H1 (cell line): ENCODE results near the gene KCNA5. TPM values are rescaled to one million over a fixed set of nuclear protein-coding genes. Genes with fewer than 3 reads are reported as not detected.

Experiments
- CTCF ChIA-PET: fragments of 300-600 bp; sonication (Branson Sonifier 250); formaldehyde crosslinking; loops from one replicate; lab custom pipeline; 2021; ENCODE audit not compliant: partially characterized antibody; lab: Charles Lee
- POLR2A ChIA-PET: fragments of 300-600 bp; sonication (Branson Sonifier 250); formaldehyde crosslinking; loops from one replicate; lab custom pipeline; 2021; ENCODE audit warnings: inconsistent platforms; ENCODE audit not compliant: partially characterized antibody; lab: Charles Lee
- DNase-seq, 2 experiments: peaks; one replicate each; pipeline versions ENCODE4 v3.0.0 to v3.0.0-alpha.2; 2010 to 2022; ENCODE audit warnings: low spot score in 2 of 2, low read depth in 1 of 2, mixed read lengths in 1 of 2
- FAIRE-seq: peaks from 2 replicates; lab custom pipeline; 2011; peaks lifted over from hg19 to GRCh38; lab: Jason Lieb, UNC
- H2AFZ ChIP-seq: 2 replicates; pipeline ENCODE4 v1.8.1; 2012; ENCODE audit warnings: low read length, inconsistent platforms
- H2AK5ac ChIP-seq: 2 replicates; pipeline ENCODE4 v1.6.1; 2013; ENCODE audit warnings: low read depth, low read length
- H2BK120ac ChIP-seq: replicated peaks from 2 replicates; pipeline ENCODE3; 2013; ENCODE audit warnings: low read depth, low read length, inconsistent platforms
- H2BK12ac ChIP-seq: 2 replicates; pipeline ENCODE4 v1.6.1; 2013; ENCODE audit warnings: low read depth, low read length
- H2BK15ac ChIP-seq: 2 replicates; pipeline ENCODE4 v1.6.1; 2013; ENCODE audit warnings: low read length
- H2BK20ac ChIP-seq: 2 replicates; pipeline ENCODE4 v1.6.1; 2013; ENCODE audit warnings: low read length
- H2BK5ac ChIP-seq: 2 replicates; pipeline ENCODE4 v1.6.1; 2013; ENCODE audit warnings: low read depth, low read length
- H3K14ac ChIP-seq: 2 replicates; pipeline ENCODE4 v1.6.1; 2013; ENCODE audit warnings: inconsistent platforms; ENCODE audit not compliant: insufficient read length
- H3K18ac ChIP-seq: 2 replicates; pipeline ENCODE4 v1.6.1; 2013; ENCODE audit warnings: low read length; ENCODE audit errors: extremely low read depth
- H3K23ac ChIP-seq: 2 replicates; pipeline ENCODE4 v1.6.1; 2013; ENCODE audit warnings: inconsistent platforms; ENCODE audit not compliant: insufficient read length
- H3K23me2 ChIP-seq: 2 replicates; pipeline ENCODE4 v1.6.1; 2013; ENCODE audit warnings: low read depth, low read length
- H3K27ac ChIP-seq: 2 replicates; pipeline ENCODE4 v1.6.1; 2011; ENCODE audit warnings: low read depth, low read length, inconsistent platforms
- H3K27me3 ChIP-seq, 4 experiments: replicated peaks in 1 of 4; 1 replicate in 1 of 4; 2 replicates in 3 of 4; pipeline versions ENCODE4 v1.6.1 to v1.8.1; 2011 to 2013; ENCODE audit warnings: low read length in 3 of 4, mild to moderate bottlenecking in 3 of 4, inconsistent platforms in 2 of 4, mixed read lengths in 2 of 4, moderate library complexity in 1 of 4; ENCODE audit not compliant: control insufficient read depth in 3 of 4, insufficient read depth in 3 of 4; ENCODE audit errors: extremely low read depth in 1 of 4
- H3K36me3 ChIP-seq, 4 experiments: 2 replicates each; pipeline versions ENCODE4 v1.6.1 to v1.8.1; 2011 to 2013; ENCODE audit warnings: mild to moderate bottlenecking in 4 of 4, low read length in 3 of 4, moderate library complexity in 2 of 4, control low read depth in 1 of 4, inconsistent platforms in 1 of 4; ENCODE audit not compliant: insufficient read depth in 4 of 4, control insufficient read depth in 2 of 4
- H3K4ac ChIP-seq: replicated peaks from 2 replicates; pipeline ENCODE3; 2013; ENCODE audit warnings: low read length, low read depth, mixed read lengths, inconsistent platforms; ENCODE audit not compliant: insufficient read length
- H3K4me1 ChIP-seq, 4 experiments: replicated peaks in 1 of 4; 1 replicate in 1 of 4; 2 replicates in 3 of 4; pipeline versions ENCODE4 v1.6.1 to v1.8.1; 2011 to 2013; ENCODE audit warnings: low read length in 3 of 4, inconsistent platforms in 2 of 4, mixed read lengths in 1 of 4; ENCODE audit not compliant: insufficient read depth in 4 of 4, control insufficient read depth in 3 of 4
- H3K4me2 ChIP-seq, 2 experiments: 2 replicates each; pipeline versions ENCODE4 v1.6.1 to v1.8.1; 2011 to 2013; ENCODE audit warnings: low read depth in 2 of 2, low read length in 2 of 2, control low read depth in 1 of 2, inconsistent platforms in 1 of 2, mild to moderate bottlenecking in 1 of 2; ENCODE audit not compliant: insufficient read depth in 1 of 2
- H3K4me3 ChIP-seq, 4 experiments: fragments of 200-600, 300-600 bp in 1 of 4; sonication (generic), shearing (Covaris generic), sonication (Bioruptor Twin) in 1 of 4; 2 replicates each; pipeline versions ENCODE4 v1.5.1 to v1.8.1; 2011 to 2016; ENCODE audit warnings: low read length in 4 of 4, low read depth in 3 of 4, control low read depth in 2 of 4, inconsistent platforms in 2 of 4, mild to moderate bottlenecking in 2 of 4, mixed read lengths in 1 of 4, moderate library complexity in 1 of 4; ENCODE audit not compliant: insufficient read depth in 2 of 4; ENCODE audit errors: extremely low read depth in 1 of 4
- H3K56ac ChIP-seq: replicated peaks from 2 replicates; pipeline ENCODE3; 2013; ENCODE audit warnings: low read depth, mild to moderate bottlenecking, mixed read lengths, low read length, inconsistent platforms; ENCODE audit not compliant: insufficient read length
- H3K79me1 ChIP-seq: 2 replicates; pipeline ENCODE4 v1.6.1; 2013; ENCODE audit warnings: low read depth, low read length, control low read depth
- H3K79me2 ChIP-seq, 2 experiments: 2 replicates each; pipeline versions ENCODE4 v1.6.1 to v1.8.1; 2012 to 2013; ENCODE audit warnings: low read length in 2 of 2, mild to moderate bottlenecking in 2 of 2, inconsistent platforms in 1 of 2; ENCODE audit not compliant: insufficient read depth in 2 of 2, control insufficient read depth in 1 of 2
- H3K9ac ChIP-seq, 4 experiments: replicated peaks in 1 of 4; 1 replicate in 1 of 4; 2 replicates in 3 of 4; pipeline versions ENCODE4 v1.6.1 to v1.8.1; 2011 to 2013; ENCODE audit warnings: low read depth in 3 of 4, low read length in 3 of 4, control low read depth in 2 of 4, mild to moderate bottlenecking in 2 of 4, moderate library complexity in 2 of 4, inconsistent platforms in 1 of 4; ENCODE audit errors: extremely low read depth in 1 of 4
- H3K9me3 ChIP-seq, 2 experiments: 2 replicates each; pipeline versions ENCODE4 v1.6.1 to v1.8.1; 2012 to 2013; ENCODE audit warnings: mild to moderate bottlenecking in 2 of 2, moderate library complexity in 2 of 2, control low read depth in 1 of 2, inconsistent platforms in 1 of 2, low read depth in 1 of 2, low read length in 1 of 2, mixed read lengths in 1 of 2; ENCODE audit not compliant: insufficient read depth in 2 of 2
- H4K20me1 ChIP-seq, 2 experiments: replicated peaks in 1 of 2; 2 replicates each; pipeline versions ENCODE3 to v1.8.1; 2011 to 2013; ENCODE audit warnings: inconsistent platforms in 2 of 2, low read length in 2 of 2, mild to moderate bottlenecking in 1 of 2; ENCODE audit not compliant: insufficient read depth in 2 of 2, control insufficient read depth in 1 of 2
- H4K5ac ChIP-seq: 2 replicates; pipeline ENCODE4 v1.6.1; 2013; ENCODE audit warnings: low read length, low read depth, mixed read lengths, inconsistent platforms; ENCODE audit not compliant: insufficient read length
- H4K8ac ChIP-seq: 2 replicates; pipeline ENCODE4 v1.8.0; 2013; ENCODE audit warnings: mild to moderate bottlenecking, moderate library complexity, low read length, inconsistent platforms; ENCODE audit not compliant: insufficient read depth; ENCODE audit errors: extremely low read depth
- H4K91ac ChIP-seq: replicated peaks from 2 replicates; pipeline ENCODE3; 2013; ENCODE audit warnings: low read length, mixed read lengths, inconsistent platforms; ENCODE audit not compliant: insufficient read length
- ATF3 ChIP-seq: IDR thresholded peaks from 2 replicates; pipeline ENCODE4 v1.6.1; 2011; ENCODE audit warnings: low read depth, mild to moderate bottlenecking, low read length; ENCODE audit not compliant: insufficient read depth
- BRCA1 ChIP-seq: IDR thresholded peaks from 2 replicates; pipeline ENCODE4 v1.6.1; 2012; ENCODE audit warnings: low read depth, low read length, improper control_type of control experiment
- FOSL1 ChIP-seq: IDR thresholded peaks from 2 replicates; pipeline ENCODE4 v1.6.1; 2011; ENCODE audit warnings: mild to moderate bottlenecking, low read depth, low read length, moderate library complexity; ENCODE audit not compliant: insufficient read depth
- HDAC2 ChIP-seq, 2 experiments: fragments of 300-600 bp in 1 of 2; sonication (generic) in 1 of 2; IDR thresholded peaks; 2 replicates each; pipeline ENCODE4 v1.6.1; 2011 to 2012; ENCODE audit warnings: low read depth in 2 of 2, low read length in 2 of 2, mild to moderate bottlenecking in 2 of 2, moderate library complexity in 2 of 2, borderline replicate concordance in 1 of 2, inconsistent platforms in 1 of 2
- KDM4A ChIP-seq: IDR thresholded peaks from one replicate; pipeline ENCODE4 v1.7.1; 2012; ENCODE audit warnings: low read depth, mild to moderate bottlenecking, moderate library complexity, low read length, inconsistent platforms; ENCODE audit not compliant: severe bottlenecking
- MAX ChIP-seq: IDR thresholded peaks from 2 replicates; pipeline ENCODE4 v1.6.1; 2012; ENCODE audit warnings: inconsistent platforms
- RAD21 ChIP-seq, 2 experiments: IDR thresholded peaks in 1 of 2; conservative IDR thresholded peaks in 1 of 2; 2 replicates each; pipeline ENCODE4 v1.6.1; 2011; ENCODE audit warnings: low read depth in 2 of 2, low read length in 2 of 2, improper control_type of control experiment in 1 of 2, inconsistent platforms in 1 of 2, mild to moderate bottlenecking in 1 of 2, moderate library complexity in 1 of 2
- SIRT6 ChIP-seq: IDR thresholded peaks from one replicate; pipeline ENCODE4 v1.7.1; 2012; ENCODE audit warnings: low read length, inconsistent platforms
- SRF ChIP-seq: IDR thresholded peaks from 2 replicates; pipeline ENCODE4 v1.6.1; 2011; ENCODE audit warnings: mild to moderate bottlenecking, low read depth, low read length, moderate library complexity
- TBP ChIP-seq: IDR thresholded peaks from 2 replicates; pipeline ENCODE4 v1.6.1; 2011; ENCODE audit warnings: low read depth, low read length, improper control_type of control experiment
- WGBS, 2 experiments: shearing (Covaris generic) in 1 of 2; methylation state at CpG; one replicate each; pipeline versions ENCODE4 v1.1.6 to v1.1.7; 2013 to 2015; ENCODE audit warnings: low lambda C conversion rate in 2 of 2, mixed read lengths in 2 of 2, inconsistent platforms in 1 of 2, low coverage in 1 of 2, missing lambda C conversion rate in 1 of 2; ENCODE audit not compliant: insufficient replicate concordance in 2 of 2, insufficient coverage in 1 of 2, insufficient read length in 1 of 2; ENCODE audit errors: extremely low coverage in 1 of 2, missing lambda C conversion rate in 1 of 2; 5-methylcytosine and 5-hydroxymethylcytosine counted together
- polyA plus RNA-seq, 7 experiments: library from polyadenylated mRNA; depleted of rRNA in 3 of 7; stranded (reverse) in 5 of 7; unstranded in 2 of 7; fragments of >200 nt in 5 of 7; fragments of 200-250 nt in 2 of 7; gene quantifications; 1 replicate in 5 of 7; 2 replicates in 1 of 7; 4 replicates in 1 of 7; pipeline versions ENCODE4 v1.2.1 to v1.2.3, GENCODE V29; 2011 to 2013; ENCODE audit warnings: missing spikeins in 2 of 7, mixed read lengths in 2 of 7
- total RNA-seq: library from RNA; stranded (reverse); fragmentation: NEBNext Ultra II Directional; extraction: Animal tissue kit (Norgen Biotek cat#: 25700); gene quantifications from 2 replicates; pipeline ENCODE4 v1.2.1, GENCODE V29; 2021

The KCNA5 gene
- total and polyA plus RNA-seq, 2 of the 8 experiments (the other 6 are each of a cell fraction or from before 2014, with no cell fraction given), result 0.20 to 0.29 TPM

- Histone ChIP-seq H2BK20ac (no peak overlapping the region), H2BK15ac (no peak overlapping the region), H3K36me3 (no peaks in the 10 kb centered on the region), H2BK5ac (no peak overlapping the region), H4K5ac (no peak overlapping the region), H3K4me3 (no peak overlapping the region), H2BK120ac (no peak overlapping the region), H4K20me1 (no peaks in the 10 kb centered on the region), H3K9ac (no peak overlapping the region), H3K4me1 (no peaks in the 10 kb centered on the region), H2AK5ac (no peak overlapping the region), H3K79me1 (no peaks in the 10 kb centered on the region), H3K18ac (no peak overlapping the region), H3K9me3 (no peaks in the 10 kb centered on the region), H2AFZ (no peak overlapping the region), H3K4me2 (no peak overlapping the region), H3K4ac (no peak overlapping the region), H3K14ac (no peak overlapping the region), H2BK12ac (no peak overlapping the region), H3K27ac (no peak overlapping the region), H3K23ac (no peak overlapping the region), H3K79me2 (no peaks in the 10 kb centered on the region), H3K27me3 (no peaks in the 10 kb centered on the region; a peak in 1 of 7 replicates), H4K8ac (peak overlapping the region; percentile 57; the same call in 1 of the 2 replicates), H3K56ac (no peak overlapping the region), H4K91ac (no peak overlapping the region), H3K23me2 (no peaks in the 10 kb centered on the region)
- CTCF ChIA-PET, result interaction anchor here (0.6 to 11.1 kb wide), 5 partner anchors 17 to 836 kb away, joined by 3 to 167 read pairs (median 76); no protein-coding TSS in a partner anchor
- WGBS, 2 experiments, result 90% methylated on average over 16 of the region's 16 CpGs; no CpG with 5 or more reads in 1 of the 2 experiments
- DNase-seq (no peak), FAIRE-seq (no peak)
- TF ChIP-seq SRF (no peak), FOSL1 (no peak), KDM4A (no peak), ATF3 (no peak), HDAC2 (IDR thresholded peaks at IDR 0.05; ENCODE audit: borderline replicate concordance in 1 of 2, low read depth in 2 of 2, low read length in 2 of 2) (no peak), SIRT6 (no peak), BRCA1 (no peak), RAD21 (IDR thresholded peaks at IDR 0.05 in 1 of 2, conservative IDR thresholded peaks at IDR 0.05 in 1 of 2; ENCODE audit: low read depth in 2 of 2, low read length in 2 of 2) (no peak), TBP (no peak), MAX (no peak)
- POLR2A ChIA-PET, result interaction anchor here (1.3 kb wide), 1 partner anchor 14 kb away, joined by 3 read pairs; no protein-coding TSS in a partner anchor
These were observed 44.3 kb downstream of the KCNA5 start for GRCh38 chr12:5087831-5088554.
